NCI-H1694 treated with DMSO at 0.1 percent for 48 hours (cell line): Measurements from ENCODE around the gene SLC9C2.
"Not testable (repeated sequence)": the region's sequence is repeated elsewhere in the genome, so short reads cannot be mapped to it uniquely, and the experiment has no call there.

Experiments
- DNase-seq: peaks from one replicate; lab custom pipeline; 2025; lab: John Stamatoyannopoulos, UW

Gene SLC9C2

GRCh38 chr1:173603056-173603591 is at the start of gene SLC9C2:
SLC9C2 (minus strand) TSS chr1:173603072; CDS start chr1:173601776, 1,296 bp downstream.
- no peak for DNase-seq

- DNase-seq, result no peak
Measured at GRCh38 chr1:173648880-173649605, 46.2 kb upstream of the SLC9C2 start.

GRCh38 chr1:173646656-173647055 is 43.8 kb upstream of the SLC9C2 start:
- no peak for DNase-seq

- DNase-seq, result not testable (repeated sequence)
Measured at GRCh38 chr1:173642450-173643139, 39.7 kb upstream of the SLC9C2 start.

- no peak for DNase-seq
Measured at GRCh38 chr1:173639102-173639501, 36.2 kb upstream of the SLC9C2 start.

GRCh38 chr1:173638043-173639021 is 35.5 kb upstream of the SLC9C2 start:
- DNase-seq, result no peak

- DNase-seq, result not testable (repeated sequence)
Measured at GRCh38 chr1:173637236-173638042, 34.6 kb upstream of the SLC9C2 start.

GRCh38 chr1:173635116-173635515 is 32.2 kb upstream of the SLC9C2 start, which contains the start of gene TEX50:
TEX50 (plus strand) TSS chr1:173635338; CDS start chr1:173635522, 184 bp downstream.
- DNase-seq, result no peak

- no peak for DNase-seq
Measured at GRCh38 chr1:173628888-173629287, 26.0 kb upstream of the SLC9C2 start.

- no peak for DNase-seq
Measured at GRCh38 chr1:173627269-173627668, 24.4 kb upstream of the SLC9C2 start.

- DNase-seq, result no peak
Measured at GRCh38 chr1:173616859-173617258, 14.0 kb upstream of the SLC9C2 start.

- not testable (repeated sequence) for DNase-seq
Measured at GRCh38 chr1:173613086-173613485, 10.2 kb upstream of the SLC9C2 start.

- no peak for DNase-seq
Measured at GRCh38 chr1:173608503-173609216, 5.8 kb upstream of the SLC9C2 start.

GRCh38 chr1:173601588-173601987 is 1.3 kb downstream of the SLC9C2 start:
- no peak for DNase-seq

GRCh38 chr1:173596097-173596825 is 6.6 kb downstream of the SLC9C2 start:
- DNase-seq, result no peak

GRCh38 chr1:173591138-173591537 is 11.7 kb downstream of the SLC9C2 start:
- DNase-seq, result not testable (repeated sequence)

GRCh38 chr1:173590557-173590956 is 12.3 kb downstream of the SLC9C2 start:
- no peak for DNase-seq

GRCh38 chr1:173581383-173582079 is 21.3 kb downstream of the SLC9C2 start:
- DNase-seq, result no peak

GRCh38 chr1:173580658-173581057 is 22.2 kb downstream of the SLC9C2 start:
- DNase-seq, result no peak
